DOHH2 (cell line): ENCODE results near the gene ABTB1.

Experiments used
- H3F3A ChIP-seq: fragments of 200-600 bp; sonication (generic), shearing (Covaris generic); 2 replicates; pipeline ENCODE4 v1.6.0; 2016; ENCODE audit warnings: antibody characterized with exemption, mild to moderate bottlenecking; ENCODE audit not compliant: control insufficient read depth, insufficient read depth
- H3K27ac ChIP-seq: fragments of 200-600 bp; sonication (generic); 2 replicates; pipeline ENCODE4 v1.5.1; 2014; ENCODE audit warnings: low read depth, mild to moderate bottlenecking, low read length, moderate library complexity
- H3K27me3 ChIP-seq: fragments of 200-600 bp; sonication (generic); 2 replicates; pipeline ENCODE4 v1.6.1; 2014; ENCODE audit warnings: mild to moderate bottlenecking, low read length, mixed read lengths; ENCODE audit not compliant: control insufficient read depth
- H3K36me3 ChIP-seq: fragments of 200-600 bp; sonication (generic); 2 replicates; pipeline ENCODE4 v1.6.1; 2014; ENCODE audit warnings: mild to moderate bottlenecking, low read length, moderate library complexity, mixed read lengths; ENCODE audit not compliant: control insufficient read depth
- H3K4me1 ChIP-seq: fragments of 200-600 bp; sonication (generic); 2 replicates; pipeline ENCODE4 v1.6.1; 2014; ENCODE audit warnings: mild to moderate bottlenecking, low read length, mixed read lengths; ENCODE audit not compliant: control insufficient read depth
- H3K4me2 ChIP-seq: fragments of 200-600 bp; sonication (generic); 2 replicates; pipeline ENCODE4 v1.6.0; 2014; ENCODE audit warnings: mild to moderate bottlenecking, low read length, moderate library complexity
- H3K4me3 ChIP-seq: fragments of 200-600 bp; sonication (generic); 2 replicates; pipeline ENCODE4 v1.5.1; 2014; ENCODE audit warnings: mild to moderate bottlenecking, low read length, mixed read lengths
- H3K79me2 ChIP-seq: fragments of 200-600 bp; sonication (generic); 2 replicates; pipeline ENCODE4 v1.6.1; 2014; ENCODE audit warnings: mild to moderate bottlenecking, low read length, mixed read lengths; ENCODE audit not compliant: control insufficient read depth
- H3K9me2 ChIP-seq: fragments of 200-600 bp; sonication (generic); replicated peaks from 2 replicates; pipeline ENCODE4 v1.6.1; 2014; ENCODE audit warnings: mild to moderate bottlenecking, low read length, mixed read lengths; ENCODE audit not compliant: control insufficient read depth
- H3K9me3 ChIP-seq: fragments of 200-600 bp; sonication (generic); 2 replicates; pipeline ENCODE4 v1.6.1; 2014; ENCODE audit warnings: antibody characterized with exemption, low read length, mixed read lengths; ENCODE audit not compliant: control insufficient read depth, insufficient read depth
- H4K20me1 ChIP-seq: fragments of 200-600 bp; sonication (generic); 2 replicates; pipeline ENCODE4 v1.6.0; 2014; ENCODE audit warnings: low read depth, mild to moderate bottlenecking, antibody characterized with exemption, low read length, moderate library complexity; ENCODE audit not compliant: control insufficient read depth, insufficient read depth
- CTCF ChIP-seq: fragments of 200-600 bp; sonication (generic); IDR thresholded peaks from one replicate; pipeline ENCODE4 v1.5.1; 2014; ENCODE audit warnings: antibody characterized with exemption, mild to moderate bottlenecking, low read depth, low read length; ENCODE audit not compliant: poor library complexity, severe bottlenecking
- EZH2phosphoT487 ChIP-seq: fragments of 200-600 bp; sonication (generic); IDR thresholded peaks from 2 replicates; pipeline ENCODE4 v1.6.1; 2017; ENCODE audit warnings: borderline replicate concordance, mild to moderate bottlenecking, antibody characterized with exemption, low read length, moderate library complexity, mixed read lengths

The ABTB1 gene

DNA sequence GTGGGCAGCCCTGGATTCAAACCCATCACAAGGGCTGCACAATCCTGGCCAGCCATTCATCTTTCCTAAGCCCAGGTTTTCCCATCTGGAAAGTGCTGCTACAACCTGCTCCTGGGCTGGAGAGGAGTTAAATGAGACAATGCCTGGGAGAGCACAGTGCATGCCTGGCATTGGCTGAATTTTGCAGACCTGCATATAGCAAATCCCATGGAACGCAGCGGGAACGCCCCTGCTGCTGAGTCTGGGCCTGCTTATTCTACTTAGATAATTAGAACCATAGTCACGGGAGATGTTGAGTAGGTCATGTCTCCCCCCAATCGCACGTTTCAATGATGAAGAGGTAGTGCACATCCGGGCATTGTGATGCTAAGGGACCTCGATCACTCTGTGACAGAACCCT, 46.6 kb downstream of the ABTB1 start:
- no peak overlapping the region for H3K4me3 ChIP-seq
- no peaks in the 10 kb centered on the region; the same call in 1 of the 2 replicates for H3K27me3 ChIP-seq
- H3K9me2 ChIP-seq = no peaks in the 10 kb centered on the region
- no peak overlapping the region for H3K4me2 ChIP-seq
- H3K36me3 ChIP-seq = no peaks in the 10 kb centered on the region
- H3K79me2 ChIP-seq = no peaks in the 10 kb centered on the region
- no peaks in the 10 kb centered on the region for H3K4me1 ChIP-seq
- no peak overlapping the region for H3K27ac ChIP-seq
- H4K20me1 ChIP-seq = no peaks in the 10 kb centered on the region
- no peaks in the 10 kb centered on the region for H3K9me3 ChIP-seq
- TF ChIP-seq EZH2phosphoT487 (no peak), CTCF (no peak)
- H3F3A ChIP-seq = no peaks in the 10 kb centered on the region

DNA sequence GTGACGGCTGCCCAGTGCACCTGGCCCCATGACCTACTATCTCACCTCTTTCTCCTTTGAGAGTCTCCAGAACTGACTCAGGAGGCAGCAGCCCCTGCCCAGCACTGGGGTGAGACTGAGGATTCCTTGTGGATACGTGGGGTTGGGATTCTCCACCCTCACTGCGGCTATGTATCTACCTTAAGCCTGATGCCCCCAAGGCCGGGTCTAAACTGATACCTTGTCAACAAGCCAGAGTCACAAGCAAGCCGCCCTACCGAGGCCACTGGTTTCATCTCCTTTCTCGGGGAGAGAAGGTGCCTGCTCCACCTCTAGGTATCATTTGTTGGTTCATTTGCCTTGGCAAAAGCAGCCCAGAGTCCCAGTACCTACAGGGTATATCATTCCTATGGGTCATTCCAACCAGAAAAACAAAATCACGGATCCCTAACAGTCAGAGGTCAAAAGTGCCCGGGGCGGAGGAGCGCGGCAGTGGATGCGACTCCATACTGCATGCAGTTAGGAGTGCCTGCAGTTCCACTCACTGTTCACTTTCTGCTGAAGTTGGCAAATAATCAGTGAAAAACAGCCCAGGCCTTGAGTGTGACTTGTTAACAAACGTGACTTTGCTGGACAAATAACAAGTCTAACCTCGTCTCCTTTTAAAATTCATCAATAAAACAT, 47.5 kb downstream of the ABTB1 start:
- TF ChIP-seq EZH2phosphoT487 (no peak), CTCF (no peak)
- H3K27ac ChIP-seq = no peak overlapping the region
- no peaks in the 10 kb centered on the region for H3K9me2 ChIP-seq
- H3K4me2 ChIP-seq = no peak overlapping the region
- H3F3A ChIP-seq = no peaks in the 10 kb centered on the region
- H3K4me3 ChIP-seq = no peak overlapping the region
- H3K9me3 ChIP-seq = no peaks in the 10 kb centered on the region
- H4K20me1 ChIP-seq = no peaks in the 10 kb centered on the region
- H3K27me3 ChIP-seq = no peaks in the 10 kb centered on the region; the same call in 1 of the 2 replicates
- no peaks in the 10 kb centered on the region for H3K36me3 ChIP-seq
- H3K4me1 ChIP-seq = no peaks in the 10 kb centered on the region
- H3K79me2 ChIP-seq = no peaks in the 10 kb centered on the region

DNA sequence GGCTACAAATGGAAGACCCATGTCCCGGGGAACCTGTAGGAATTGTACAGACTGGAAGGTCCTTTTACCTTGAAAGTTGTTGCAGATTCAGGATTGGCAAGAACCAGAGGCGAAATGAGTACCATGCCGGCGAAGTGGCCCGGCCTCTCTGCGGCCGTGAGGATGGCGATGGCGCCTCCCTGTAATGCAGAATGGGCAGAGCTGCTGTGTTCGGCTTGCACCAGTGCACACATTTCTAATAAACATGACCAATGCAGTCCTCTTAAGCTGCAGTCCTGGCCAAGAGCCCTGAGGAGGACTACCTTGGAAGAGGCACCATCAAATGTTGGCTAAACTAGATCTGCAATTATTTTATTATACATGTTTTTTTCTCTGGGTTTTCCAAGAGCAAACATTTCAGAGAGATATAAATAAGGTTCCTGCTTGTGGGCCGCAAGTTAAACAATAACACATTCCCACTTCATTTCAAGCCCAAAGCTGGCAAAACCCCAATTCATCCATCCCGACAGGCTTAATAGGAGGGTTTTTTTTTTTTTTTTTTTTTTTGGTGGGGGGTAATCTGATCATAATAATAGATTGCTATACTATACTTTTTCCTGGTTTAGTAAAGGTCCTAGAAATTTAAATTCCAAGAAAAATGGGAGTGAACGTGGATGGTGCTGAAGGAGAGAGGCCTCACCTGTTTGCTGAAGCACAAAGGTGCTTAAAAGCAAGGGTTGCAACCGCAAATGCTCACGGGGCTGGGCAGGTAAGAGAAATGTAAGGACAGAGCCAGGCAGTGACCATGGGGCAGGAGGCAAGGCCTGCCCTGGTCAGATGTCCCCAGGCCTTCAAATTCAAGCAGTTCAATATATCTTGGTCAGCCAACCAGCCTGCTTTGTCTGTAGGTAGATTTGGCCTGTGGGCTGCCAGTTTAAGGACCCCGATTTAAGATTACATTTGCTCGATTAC, 48.5 kb downstream of the ABTB1 start:
- no peaks in the 10 kb centered on the region for H3K27me3 ChIP-seq
- no peaks in the 10 kb centered on the region for H3K9me2 ChIP-seq
- no peaks in the 10 kb centered on the region for H3F3A ChIP-seq
- no peaks in the 10 kb centered on the region for H3K4me1 ChIP-seq
- TF ChIP-seq CTCF = no peak
- no peak for TF ChIP-seq EZH2phosphoT487
- no peak overlapping the region for H3K4me2 ChIP-seq
- no peaks in the 10 kb centered on the region for H3K36me3 ChIP-seq
- H4K20me1 ChIP-seq = no peaks in the 10 kb centered on the region
- no peaks in the 10 kb centered on the region for H3K9me3 ChIP-seq
- H3K4me3 ChIP-seq = no peak overlapping the region
- no peak overlapping the region for H3K27ac ChIP-seq
- no peaks in the 10 kb centered on the region for H3K79me2 ChIP-seq
